NCI-H748 (cell line): ENCODE results near the gene ZCCHC14.

Source experiments
- DNase-seq: peaks from one replicate; lab custom pipeline; 2025; ENCODE audit not compliant: unreplicated experiment; lab: John Stamatoyannopoulos, UW

The ZCCHC14 gene

DNA sequence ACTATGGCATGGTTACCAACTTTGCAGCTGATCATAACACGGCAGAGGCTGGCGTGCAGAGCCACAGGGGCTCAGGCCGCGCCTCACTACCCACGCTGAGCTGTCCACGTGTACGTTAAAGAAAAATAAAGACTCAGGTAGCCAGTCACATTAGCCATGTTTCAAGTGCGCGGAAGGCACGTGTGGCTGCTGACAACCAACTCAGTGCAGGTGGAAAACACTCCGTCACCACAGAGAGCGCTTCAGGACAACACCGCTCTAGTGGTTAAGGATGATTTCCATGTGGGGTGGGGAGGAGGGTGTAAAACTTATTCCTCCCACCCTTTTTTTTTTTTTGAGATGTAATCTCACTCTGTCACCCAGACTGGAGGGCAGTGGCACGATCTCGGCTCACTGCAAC lies 33.8 kb downstream of the ZCCHC14 start:
- no peak for DNase-seq

DNA sequence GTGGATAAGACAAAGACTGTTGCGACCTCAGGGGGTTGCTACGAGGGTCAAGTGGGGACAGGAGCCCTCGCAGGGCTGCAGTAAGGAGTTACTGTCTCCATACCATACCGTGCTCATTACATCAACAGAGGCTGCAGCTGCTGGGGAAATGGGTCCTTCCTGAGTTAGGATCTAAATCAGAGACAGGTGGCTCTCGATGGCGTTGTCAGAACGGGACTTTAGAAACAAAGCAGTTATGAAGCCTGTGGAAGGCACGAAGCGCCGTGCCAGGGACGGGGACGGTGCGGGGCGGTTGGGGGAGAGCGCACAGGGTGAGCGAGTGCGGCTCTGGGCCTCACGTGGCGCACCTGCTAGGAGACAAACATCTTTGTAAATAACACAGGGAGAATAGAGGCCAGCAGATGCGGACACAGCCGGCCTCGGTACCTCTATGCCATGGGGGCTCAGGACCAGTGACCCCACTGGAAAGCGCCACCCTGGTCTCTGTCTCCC lies 34.4 kb downstream of the ZCCHC14 start:
- DNase-seq = no peak

DNA sequence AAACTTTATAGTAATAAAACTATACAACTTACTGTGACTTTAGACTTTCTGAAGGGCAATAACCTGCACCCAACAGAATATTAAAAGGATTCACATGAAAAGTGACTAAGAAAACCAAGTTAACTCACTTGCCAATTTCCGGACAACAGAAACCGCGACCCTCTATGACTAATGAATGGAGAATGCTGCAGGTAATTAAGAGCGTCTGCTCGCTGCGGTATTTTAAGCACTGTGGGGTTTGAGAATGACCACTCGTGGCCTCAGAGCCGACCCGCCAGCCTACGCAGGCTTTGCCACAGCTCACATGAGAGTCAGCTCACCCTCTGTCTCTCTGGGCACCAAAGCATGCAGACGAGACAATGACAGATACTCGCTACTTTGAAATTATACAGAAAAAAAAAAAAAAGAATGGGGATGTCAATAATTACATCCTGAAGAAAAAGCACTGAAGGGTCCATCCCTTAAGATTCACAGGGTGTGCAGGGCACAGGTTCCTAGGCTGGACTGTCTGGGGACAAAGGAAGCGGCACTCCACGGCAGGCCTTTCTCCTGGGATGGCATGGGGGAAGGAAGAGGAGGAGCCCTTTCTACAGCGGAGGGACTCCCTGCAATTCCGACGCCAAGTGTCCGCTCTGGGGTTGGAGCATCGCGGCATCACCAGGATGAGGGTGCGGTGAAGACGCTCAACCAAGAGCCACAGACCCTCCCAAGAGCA lies 35.0 kb downstream of the ZCCHC14 start:
- DNase-seq = no peak

DNA sequence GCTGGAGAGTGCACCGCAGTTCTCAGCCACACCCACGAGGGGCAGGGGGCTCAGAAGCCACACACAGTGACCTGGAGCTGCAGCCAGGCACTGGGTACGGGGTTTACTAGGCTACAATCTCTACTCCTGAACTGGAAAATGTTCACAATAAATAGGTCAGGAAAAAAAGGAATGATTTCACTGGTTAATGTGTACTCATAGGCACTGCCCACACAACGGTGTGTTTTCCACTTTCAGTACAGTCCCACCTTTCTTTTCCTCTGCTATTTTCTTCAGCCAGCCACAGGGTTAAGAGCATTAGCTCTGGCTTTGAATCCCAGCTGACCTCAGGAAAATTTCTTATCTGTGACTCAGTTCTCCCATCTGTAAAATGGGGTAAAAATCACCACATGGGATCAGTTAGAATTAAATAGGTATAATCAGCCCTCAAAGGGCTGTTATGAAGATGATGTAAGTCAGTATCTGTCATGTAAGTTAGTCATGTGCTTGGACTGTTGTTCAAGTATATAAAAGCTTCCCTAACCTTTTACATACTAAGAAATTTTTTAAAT lies 35.7 kb downstream of the ZCCHC14 start:
- no peak for DNase-seq

DNA sequence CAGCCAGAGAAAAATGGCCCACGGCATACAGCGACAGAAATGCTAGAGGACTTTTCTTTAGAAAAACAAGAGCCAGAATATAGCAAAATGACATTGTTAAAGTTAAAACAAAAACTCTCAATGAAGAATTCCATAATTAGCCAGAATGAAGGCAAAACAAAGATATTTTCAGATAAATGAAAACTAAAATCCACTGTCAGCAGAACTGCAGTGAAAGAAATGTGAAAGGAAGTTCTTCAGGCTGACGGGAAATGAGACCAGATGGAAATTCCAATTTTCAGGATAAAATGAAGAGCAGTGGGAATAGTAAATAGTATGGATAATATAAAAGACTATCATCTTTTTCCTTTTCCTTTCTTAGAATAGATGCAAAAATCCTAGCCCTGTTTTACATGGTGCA lies 38.4 kb downstream of the ZCCHC14 start:
- no peak for DNase-seq

DNA sequence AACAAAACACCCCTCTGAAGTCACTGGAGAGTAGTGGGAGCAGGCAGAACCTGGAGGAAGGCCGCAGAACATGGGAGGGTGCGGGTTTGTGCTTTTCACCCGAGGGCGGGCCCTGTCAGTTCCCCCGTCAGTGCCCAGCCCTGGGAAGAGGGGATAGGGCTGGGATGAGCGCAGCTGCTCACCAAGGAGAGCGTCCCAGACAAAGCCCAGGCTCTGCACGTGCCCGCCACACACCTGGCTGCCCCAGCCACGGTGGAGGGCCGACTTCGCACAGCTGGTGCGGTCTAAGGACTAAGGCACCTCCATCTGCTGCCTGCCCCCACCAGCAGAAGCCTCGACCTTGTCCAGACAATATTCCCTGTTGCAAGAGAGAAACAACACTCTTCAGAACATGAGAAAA lies 39.5 kb downstream of the ZCCHC14 start:
- DNase-seq = no peak

DNA sequence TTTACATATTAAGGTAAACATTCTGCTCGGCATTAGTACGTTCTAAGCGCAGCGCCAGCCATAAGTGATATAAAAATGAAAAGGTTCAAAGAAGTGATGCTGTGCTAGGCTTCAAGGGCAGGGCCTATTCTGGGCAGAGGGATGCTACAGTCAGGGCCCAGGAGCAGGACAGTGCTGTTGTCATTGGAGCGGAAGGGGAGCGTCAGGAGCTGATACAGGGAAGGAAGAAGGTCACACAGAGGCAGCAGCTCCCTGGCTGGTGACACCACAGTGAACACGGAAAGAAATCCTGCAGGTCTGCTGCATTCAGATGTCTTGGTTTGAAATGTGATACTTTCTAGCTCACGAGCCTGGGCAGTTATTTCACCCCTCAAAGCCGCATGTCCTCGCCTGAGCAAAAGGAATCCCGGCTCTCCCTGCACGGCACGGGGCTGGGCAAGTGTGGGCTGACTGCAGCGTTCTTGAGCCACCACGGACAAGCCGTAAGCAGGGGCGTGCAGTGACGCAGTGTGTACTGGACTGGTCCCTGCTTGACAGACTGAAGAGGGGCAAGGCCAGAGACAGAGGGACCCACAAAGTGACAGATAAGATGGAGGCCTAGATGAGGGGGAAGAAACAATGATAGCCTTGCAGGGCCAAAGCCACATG lies 41.1 kb downstream of the ZCCHC14 start:
- DNase-seq = no peak

DNA sequence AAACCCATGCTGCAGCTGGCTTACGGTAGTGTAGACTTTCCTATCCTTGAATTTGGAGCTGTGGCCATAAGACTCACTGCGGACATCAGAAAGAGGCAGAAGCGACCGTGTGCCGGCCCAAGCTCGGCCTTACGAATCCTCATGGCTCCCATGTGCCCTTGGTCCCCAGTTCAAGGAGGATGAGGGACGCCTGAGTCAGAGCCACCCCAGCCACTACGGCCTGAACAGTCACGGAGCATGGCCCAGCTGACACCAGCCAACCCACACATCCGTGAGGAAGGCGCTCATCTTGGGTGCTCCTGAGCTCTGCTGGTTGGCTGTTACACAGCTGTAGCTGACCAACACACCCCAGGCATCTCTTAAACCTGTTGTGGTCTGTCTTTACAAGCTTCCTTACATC lies 44.0 kb downstream of the ZCCHC14 start:
- no peak for DNase-seq

DNA sequence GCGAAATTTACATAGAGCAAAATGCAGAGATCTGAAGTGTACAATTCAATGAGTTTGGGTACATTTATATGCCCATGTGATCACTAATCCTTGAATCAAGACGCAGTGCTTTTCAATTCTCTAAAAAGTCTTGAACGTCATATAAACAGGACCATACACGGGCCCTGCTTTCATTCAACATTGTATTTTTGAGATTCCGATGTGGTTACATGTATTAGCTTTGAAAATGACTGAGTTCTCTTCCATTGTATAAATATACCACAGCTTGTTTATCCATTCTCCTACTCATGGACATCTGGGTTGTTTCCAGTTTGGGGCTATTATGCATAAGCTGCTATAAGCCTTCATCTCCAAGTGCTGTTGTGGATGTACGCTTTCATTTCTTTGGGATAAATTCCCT lies 45.5 kb downstream of the ZCCHC14 start:
- no peak for DNase-seq

DNA sequence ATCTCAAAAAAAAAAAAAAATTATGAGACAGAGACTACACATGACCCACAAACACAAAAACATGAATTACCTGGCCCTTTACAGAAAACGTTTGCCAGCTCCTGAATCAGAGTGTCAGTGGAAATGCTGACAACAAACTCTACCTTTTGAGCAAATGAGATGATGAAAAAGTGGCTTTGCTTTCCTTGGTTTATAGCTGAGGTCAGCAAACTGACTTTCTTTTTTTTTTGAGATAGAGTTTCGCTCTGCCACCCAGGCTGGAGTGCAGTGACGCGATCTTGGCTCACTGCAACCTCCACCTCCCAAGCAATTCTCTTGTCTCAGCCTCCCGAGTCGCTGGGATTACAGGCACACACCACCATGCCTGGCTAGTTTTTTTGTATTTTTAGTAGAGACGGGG lies 46.3 kb downstream of the ZCCHC14 start:
- no peak for DNase-seq

DNA sequence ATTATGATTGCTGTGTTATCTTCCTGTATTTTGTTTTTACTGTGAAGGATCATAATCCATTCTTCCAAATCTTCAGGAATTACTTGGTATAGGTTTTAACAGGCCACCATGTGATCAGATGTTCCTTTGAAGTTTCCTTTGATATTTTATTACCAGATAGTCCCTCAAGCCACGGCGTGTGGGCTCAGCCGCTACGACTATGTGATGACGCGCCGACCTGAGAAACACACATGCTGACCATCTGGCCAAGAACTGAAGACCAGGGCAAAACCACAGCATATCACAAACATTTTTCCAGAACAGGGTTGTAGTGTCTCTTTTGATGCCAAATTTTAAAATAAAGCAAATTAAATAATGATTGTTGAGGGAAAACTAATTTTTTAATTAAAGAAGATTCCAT lies 47.3 kb downstream of the ZCCHC14 start:
- DNase-seq = no peak

DNA sequence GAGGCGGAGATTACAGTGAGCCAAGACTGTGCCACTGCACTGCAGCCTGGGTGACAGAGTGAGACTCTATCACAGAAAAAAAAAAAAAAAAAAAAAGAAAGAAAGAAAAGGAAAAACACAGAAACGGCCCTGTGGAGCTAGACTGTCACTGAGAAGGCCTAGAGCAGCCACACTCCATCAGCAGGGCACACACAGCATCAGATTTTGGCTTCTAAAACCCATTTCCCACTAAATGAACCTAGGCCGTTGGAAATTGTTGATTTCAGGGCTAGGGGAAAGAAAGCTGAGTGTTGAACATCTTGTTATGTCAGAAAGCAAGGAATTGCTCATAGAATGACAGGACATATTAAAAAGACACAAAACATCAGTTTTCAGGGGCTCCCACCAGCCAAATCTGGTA lies 48.9 kb downstream of the ZCCHC14 start:
- no peak for DNase-seq

DNA sequence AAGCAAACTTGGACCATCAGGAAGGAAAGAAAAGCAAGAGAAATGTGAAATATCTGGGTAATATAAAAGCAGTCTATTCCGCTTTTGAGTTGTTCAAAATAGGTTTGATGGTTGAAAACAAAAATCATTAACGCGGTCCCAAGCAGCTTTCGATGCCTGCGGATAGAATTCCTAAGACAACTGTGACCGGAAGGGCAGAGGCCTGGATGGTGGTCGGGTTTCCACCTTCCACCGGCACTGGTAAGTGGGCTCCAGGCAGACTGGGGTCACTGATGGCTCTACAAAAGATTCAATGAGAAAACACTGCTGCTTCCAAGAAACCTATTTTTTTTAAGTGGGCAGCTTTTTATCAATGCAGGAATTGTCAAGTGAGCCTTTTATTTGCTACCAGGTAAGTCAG lies 49.8 kb downstream of the ZCCHC14 start:
- DNase-seq = no peak

DNA sequence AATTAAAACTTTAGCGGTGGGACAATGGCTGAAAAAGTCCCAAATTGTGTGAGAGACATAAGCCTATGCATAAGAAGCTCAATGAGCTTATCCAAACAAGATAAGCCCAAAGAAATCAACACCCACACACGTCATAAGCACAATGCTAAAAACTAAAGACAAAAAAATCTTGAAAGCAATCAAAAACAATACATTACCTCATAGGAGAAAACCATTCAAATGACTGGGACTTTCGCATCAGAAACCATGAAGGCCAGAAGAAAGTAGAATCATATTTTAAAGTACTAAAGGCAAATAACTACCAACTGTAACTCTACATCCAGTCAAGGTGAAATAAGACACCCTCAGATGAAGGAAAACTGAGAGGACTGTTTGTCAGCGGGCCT lies 50.2 kb downstream of the ZCCHC14 start:
- no peak for DNase-seq

DNA sequence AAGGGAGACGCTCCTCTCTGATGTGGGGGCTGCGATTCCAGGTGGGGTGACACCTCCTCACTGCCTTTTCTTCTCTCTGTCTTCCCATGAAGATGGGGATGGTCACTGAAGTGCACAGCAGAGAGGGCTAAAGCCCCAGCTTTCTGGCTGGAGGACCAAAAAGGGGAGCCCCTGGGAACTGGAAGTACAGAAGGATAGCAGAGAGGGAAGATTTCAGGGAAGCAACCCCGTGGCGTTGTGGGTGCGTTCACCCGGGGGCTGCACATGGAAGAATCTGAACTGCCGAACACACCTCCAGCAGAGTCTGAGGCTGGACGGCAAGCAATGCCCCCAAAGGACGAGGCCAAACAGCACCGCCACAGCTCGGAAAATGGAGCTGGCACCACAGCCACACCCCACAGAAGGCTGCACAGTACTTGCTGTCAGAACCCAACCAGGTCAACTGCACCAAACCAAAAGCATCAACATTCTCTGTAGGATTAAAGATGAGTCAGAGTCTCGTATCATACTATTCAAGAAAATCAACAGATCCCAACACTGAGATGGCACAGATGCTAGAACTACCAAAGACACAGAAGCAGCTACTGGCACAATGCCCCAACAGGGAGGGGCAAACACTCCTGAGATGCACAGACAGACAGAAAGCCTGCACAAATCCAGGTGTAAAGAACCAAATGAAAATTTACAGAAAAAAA lies 50.8 kb downstream of the ZCCHC14 start:
- DNase-seq = no peak

DNA sequence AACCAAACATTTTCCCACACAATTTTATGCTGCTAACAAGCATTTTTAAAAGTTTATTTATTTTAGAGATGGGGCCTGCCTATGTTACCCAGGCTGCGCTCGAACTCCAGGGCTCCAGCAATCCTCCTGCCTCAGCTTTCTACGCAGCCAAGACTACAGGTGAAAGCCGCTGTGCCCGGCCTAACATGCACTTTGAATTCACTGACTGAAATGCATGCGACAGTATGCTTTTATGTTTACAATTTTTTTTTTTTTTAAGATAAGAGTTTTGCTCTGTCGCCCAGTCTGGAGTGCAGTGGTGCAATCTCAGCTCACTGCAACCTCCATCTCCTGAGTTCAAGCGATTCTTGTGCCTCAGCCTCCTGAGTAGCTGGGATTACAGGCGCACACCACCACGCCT lies 52.9 kb downstream of the ZCCHC14 start:
- DNase-seq = no peak

DNA sequence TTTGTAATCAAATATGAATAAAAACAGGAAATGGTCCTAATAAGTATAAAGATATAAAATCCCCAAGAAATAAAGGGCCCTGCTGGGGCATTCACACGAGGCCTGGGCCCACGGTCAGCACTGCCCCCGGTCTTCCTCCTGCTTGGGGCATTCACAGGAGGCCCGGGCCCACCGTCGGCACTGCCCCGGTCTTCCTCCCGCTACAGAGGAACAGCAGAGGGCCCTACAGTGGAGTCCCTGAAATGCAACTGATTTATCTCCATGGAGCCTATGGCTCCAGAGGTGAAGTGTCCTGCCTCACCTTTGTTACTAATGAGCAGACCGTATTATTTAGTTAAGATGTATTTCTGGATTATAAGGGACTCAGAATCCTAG lies 54.2 kb downstream of the ZCCHC14 start:
- no peak for DNase-seq

DNA sequence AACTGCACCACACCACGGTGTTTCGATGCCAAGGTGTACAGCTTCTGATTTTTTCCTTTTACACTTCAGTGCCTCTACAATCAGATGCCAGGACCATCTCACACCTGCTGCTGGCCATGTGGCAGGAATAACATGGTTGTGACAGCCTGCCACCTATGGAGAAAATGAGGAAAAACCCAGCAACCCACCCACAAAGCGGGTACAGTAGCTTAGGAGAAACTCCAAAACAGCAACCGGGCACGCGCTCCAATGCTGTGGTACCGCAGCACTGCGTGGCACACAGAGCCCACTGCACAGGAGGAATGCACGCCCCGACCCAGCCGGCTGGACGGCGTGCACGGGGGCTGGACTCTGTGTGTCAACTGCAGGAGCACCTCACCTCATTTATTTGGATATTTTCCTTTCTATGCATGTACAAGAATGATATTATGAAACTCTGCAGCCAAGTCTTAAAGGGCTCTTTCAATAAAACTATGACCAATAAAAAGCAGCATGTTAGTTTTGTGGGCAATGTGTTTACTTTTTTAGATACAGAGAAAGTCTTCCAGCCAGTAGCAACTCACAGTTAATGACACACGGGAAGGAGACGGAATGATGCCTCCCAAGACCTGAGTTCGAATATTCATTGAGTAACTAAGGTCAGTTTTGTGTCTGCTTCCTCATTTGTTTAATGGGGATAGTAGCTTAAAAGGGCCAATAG lies 54.8 kb downstream of the ZCCHC14 start:
- no peak for DNase-seq

DNA sequence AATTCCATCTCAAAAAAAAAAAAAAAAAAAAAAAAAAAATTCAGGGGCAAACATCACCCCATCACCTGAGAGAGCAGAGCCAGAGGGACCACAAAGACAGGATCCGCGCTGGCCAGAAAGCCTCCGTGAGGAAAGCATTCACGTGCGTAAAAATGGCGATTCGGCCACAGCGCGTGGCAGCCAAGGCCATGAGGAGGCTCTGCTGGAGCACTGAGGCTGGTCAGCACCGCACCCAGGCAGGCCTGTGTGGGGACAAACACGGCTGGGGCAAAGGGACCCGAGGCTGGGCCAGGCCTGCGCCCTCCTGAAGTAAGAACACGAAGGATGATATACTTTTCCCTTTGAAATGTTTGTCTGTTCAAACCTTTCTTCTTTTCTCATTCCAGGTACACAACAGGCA lies 55.5 kb downstream of the ZCCHC14 start:
- no peak for DNase-seq

DNA sequence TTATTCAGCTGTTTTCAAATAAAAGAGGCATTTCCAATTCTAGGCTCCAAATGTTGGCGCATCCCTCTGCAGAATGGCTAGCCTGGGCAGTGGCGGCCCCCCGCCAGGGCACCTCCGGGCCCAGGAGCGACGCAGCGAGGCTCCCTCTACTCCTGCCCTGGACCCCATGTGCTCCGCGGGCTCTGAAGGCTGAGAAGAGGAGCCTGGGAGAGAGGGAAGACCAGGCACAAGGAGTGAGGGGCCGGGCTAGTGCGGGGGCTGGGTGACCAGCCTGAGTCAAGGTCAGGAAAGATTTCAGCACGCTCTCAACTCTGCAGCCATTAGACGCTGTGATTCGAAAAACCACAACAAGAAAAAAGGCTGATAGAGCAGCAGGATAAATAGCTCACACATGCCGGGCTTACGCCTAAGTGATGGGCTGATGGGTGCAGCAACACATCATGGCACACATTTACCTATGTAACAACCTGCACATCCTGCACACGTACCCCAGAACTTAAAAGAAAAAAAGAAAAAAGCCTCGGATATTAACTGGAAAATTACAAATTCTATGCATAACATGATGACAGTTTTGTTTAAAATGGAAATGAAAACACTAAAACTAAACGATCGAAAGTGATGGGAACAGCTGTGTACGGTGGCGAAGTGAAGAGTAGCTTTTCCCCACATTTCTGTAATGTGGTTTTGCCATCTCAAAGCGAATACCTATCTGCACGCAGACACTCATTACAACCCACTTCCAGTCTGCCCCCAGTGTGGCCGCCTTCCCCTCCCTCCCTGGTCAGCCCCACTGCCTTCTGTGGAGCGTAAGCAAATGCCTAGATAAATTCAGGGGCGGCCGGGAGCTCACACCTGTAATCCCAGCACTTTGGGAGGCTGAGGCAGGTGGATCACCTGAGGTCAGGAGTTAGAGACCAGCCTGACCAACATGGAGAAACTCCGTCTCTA lies 56.3 kb downstream of the ZCCHC14 start:
- DNase-seq = no peak
